Endothelial cell of umbilical vein (primary cell): ENCODE measurements around the gene DGKB.

Experiments used
- EZH2 ChIP-seq: IDR thresholded peaks from 2 replicates; pipeline ENCODE4 v1.6.1; 2012; ENCODE audit warnings: borderline replicate concordance, low read depth, mild to moderate bottlenecking, moderate library complexity, low read length, inconsistent platforms; ENCODE audit not compliant: severe bottlenecking
- FOS ChIP-seq: IDR thresholded peaks from 2 replicates; pipeline ENCODE4 v1.6.1; 2011; ENCODE audit warnings: mild to moderate bottlenecking, low read length, moderate library complexity, borderline replicate concordance; ENCODE audit not compliant: insufficient read depth
- GATA2 ChIP-seq: IDR thresholded peaks from 2 replicates; pipeline ENCODE4 v1.7.0; 2011; ENCODE audit warnings: low read depth, mild to moderate bottlenecking, moderate library complexity, mixed read lengths, low read length; ENCODE audit not compliant: insufficient read length, insufficient read depth
- JUN ChIP-seq: IDR thresholded peaks from 2 replicates; pipeline ENCODE4 v1.6.1; 2011; ENCODE audit warnings: borderline replicate concordance, low read depth; ENCODE audit not compliant: insufficient read length, insufficient read depth
- MYC ChIP-seq: IDR thresholded peaks from one replicate; pipeline ENCODE4 v1.6.1; 2011; ENCODE audit warnings: mild to moderate bottlenecking, low read depth, low read length
- POLR2A ChIP-seq: IDR thresholded peaks from 2 replicates; pipeline ENCODE4 v1.6.1; 2012; ENCODE audit warnings: low read depth, mild to moderate bottlenecking, control low read depth, low read length
- POLR2AphosphoS5 ChIP-seq: IDR thresholded peaks from 2 replicates; pipeline ENCODE4 v1.6.1; 2012; ENCODE audit warnings: low read depth, mild to moderate bottlenecking, control low read depth, low read length, moderate library complexity; ENCODE audit not compliant: insufficient read depth
- TF ChIP-seq, protein P1 (sequence below), 2 donors: IDR thresholded peaks; 1 replicate in 1 of 2; 2 replicates in 1 of 2; pipeline ENCODE4 v1.5.1; 2011; ENCODE audit warnings: low read length in 2 of 2, mild to moderate bottlenecking in 2 of 2, moderate library complexity in 2 of 2, control low read depth in 1 of 2, inconsistent platforms in 1 of 2, low read depth in 1 of 2; ENCODE audit not compliant: insufficient read depth in 1 of 2; ENCODE audit errors: extremely low read depth in 1 of 2
- TF ChIP-seq, protein P2 (sequence below): IDR thresholded peaks from 2 replicates; pipeline ENCODE4 v1.6.1; 2011; ENCODE audit not compliant: insufficient read depth, insufficient read length

DNA sequence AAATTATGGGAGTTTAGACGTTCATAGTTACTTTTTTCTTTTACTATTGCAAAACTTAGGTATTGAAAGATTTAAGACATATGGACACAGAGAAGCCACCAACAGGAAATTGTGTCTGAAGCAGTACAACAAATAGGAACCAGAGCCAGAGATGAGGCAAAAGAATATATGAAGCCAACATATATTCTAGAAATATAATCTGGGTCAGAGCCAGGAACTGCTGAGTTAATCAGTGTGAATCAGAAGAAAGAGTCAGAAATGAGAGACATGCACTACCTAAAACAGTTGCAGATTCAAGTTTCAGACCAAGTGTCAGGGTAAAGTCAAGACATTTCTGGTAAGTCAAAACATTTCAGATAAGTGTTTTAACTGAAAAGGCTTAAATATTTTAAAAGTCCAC, 67.7 kb downstream of the DGKB start:
- TF ChIP-seq, protein P1, sequence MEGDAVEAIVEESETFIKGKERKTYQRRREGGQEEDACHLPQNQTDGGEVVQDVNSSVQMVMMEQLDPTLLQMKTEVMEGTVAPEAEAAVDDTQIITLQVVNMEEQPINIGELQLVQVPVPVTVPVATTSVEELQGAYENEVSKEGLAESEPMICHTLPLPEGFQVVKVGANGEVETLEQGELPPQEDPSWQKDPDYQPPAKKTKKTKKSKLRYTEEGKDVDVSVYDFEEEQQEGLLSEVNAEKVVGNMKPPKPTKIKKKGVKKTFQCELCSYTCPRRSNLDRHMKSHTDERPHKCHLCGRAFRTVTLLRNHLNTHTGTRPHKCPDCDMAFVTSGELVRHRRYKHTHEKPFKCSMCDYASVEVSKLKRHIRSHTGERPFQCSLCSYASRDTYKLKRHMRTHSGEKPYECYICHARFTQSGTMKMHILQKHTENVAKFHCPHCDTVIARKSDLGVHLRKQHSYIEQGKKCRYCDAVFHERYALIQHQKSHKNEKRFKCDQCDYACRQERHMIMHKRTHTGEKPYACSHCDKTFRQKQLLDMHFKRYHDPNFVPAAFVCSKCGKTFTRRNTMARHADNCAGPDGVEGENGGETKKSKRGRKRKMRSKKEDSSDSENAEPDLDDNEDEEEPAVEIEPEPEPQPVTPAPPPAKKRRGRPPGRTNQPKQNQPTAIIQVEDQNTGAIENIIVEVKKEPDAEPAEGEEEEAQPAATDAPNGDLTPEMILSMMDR (IDR thresholded peaks at IDR 0.05; ENCODE audit: extremely low read depth in 1 of 2, insufficient read depth in 1 of 2, low read depth in 1 of 2, low read length in 2 of 2): no peak
- no peak for TF ChIP-seq JUN
- TF ChIP-seq POLR2AphosphoS5: no peak
- no peak for TF ChIP-seq POLR2A
- TF ChIP-seq EZH2: no peak
- TF ChIP-seq, protein P2, sequence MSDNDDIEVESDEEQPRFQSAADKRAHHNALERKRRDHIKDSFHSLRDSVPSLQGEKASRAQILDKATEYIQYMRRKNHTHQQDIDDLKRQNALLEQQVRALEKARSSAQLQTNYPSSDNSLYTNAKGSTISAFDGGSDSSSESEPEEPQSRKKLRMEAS: no peak
- no peak for TF ChIP-seq GATA2
- no peak for TF ChIP-seq MYC
- no peak for TF ChIP-seq FOS
